Thyroid gland (tissue), 4 donors: ENCODE results near the gene PIH1D1.

Experiments used
- CTCF ChIP-seq, 6 experiments: fragments of 200-600 bp in 3 of 6; fragments of 450-650 bp in 3 of 6; sonication (generic) in 3 of 6; IDR thresholded peaks; one replicate each; pipeline ENCODE4 v1.5.1; 2016 to 2019; ENCODE audit warnings: antibody characterized with exemption in 6 of 6, mild to moderate bottlenecking in 2 of 6, inconsistent platforms in 1 of 6, moderate library complexity in 1 of 6
- POLR2A ChIP-seq, 2 donors: fragments of 450-650 bp; IDR thresholded peaks; one replicate each; pipeline ENCODE4 v1.6.1; 2017; ENCODE audit warnings: antibody characterized with exemption in 2 of 2, mild to moderate bottlenecking in 2 of 2, moderate library complexity in 1 of 2

- no peak for TF ChIP-seq POLR2A (IDR thresholded peaks at IDR 0.05)
- no peak for TF ChIP-seq CTCF (IDR thresholded peaks at IDR 0.05)
Measured at GRCh38 chr19:49456326-49456725, 4.7 kb upstream of the PIH1D1 start.
